Measurements from ENCODE around the gene CTSW.

DNA sequence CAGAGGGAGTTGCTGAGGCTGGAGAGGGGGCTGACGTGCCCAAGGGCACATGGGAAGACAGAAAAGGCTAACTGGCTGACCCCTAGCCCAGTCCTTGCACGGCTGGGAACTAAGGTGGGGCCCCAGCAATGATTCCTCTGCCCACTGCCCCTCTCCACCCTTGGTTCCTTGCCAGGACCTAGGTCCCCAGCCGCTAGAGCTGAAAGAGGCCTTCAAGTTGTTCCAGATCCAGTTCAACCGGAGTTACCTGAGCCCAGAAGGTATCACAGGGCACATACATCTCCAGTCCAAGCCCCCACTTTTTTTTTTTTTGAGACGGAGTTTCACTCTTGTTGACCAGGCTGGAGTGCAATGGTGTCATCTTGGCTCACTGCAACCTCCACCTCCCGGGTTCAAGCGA lies 390 bp downstream of the CTSW start:
- TF ChIP-seq, protein P1, sequence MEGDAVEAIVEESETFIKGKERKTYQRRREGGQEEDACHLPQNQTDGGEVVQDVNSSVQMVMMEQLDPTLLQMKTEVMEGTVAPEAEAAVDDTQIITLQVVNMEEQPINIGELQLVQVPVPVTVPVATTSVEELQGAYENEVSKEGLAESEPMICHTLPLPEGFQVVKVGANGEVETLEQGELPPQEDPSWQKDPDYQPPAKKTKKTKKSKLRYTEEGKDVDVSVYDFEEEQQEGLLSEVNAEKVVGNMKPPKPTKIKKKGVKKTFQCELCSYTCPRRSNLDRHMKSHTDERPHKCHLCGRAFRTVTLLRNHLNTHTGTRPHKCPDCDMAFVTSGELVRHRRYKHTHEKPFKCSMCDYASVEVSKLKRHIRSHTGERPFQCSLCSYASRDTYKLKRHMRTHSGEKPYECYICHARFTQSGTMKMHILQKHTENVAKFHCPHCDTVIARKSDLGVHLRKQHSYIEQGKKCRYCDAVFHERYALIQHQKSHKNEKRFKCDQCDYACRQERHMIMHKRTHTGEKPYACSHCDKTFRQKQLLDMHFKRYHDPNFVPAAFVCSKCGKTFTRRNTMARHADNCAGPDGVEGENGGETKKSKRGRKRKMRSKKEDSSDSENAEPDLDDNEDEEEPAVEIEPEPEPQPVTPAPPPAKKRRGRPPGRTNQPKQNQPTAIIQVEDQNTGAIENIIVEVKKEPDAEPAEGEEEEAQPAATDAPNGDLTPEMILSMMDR (IDR thresholded peaks at IDR 0.05): no peak
- no peak for TF ChIP-seq POLR2A (IDR thresholded peaks at IDR 0.05)
- no peak for TF ChIP-seq EP300 (IDR thresholded peaks at IDR 0.05; ENCODE audit: low read depth)
- no peak for TF ChIP-seq POLR2AphosphoS5 (IDR thresholded peaks at IDR 0.05)

Measured in transverse colon (tissue), 4 donors.